HEK293 (cell line): ENCODE data around the gene BICRA.
A peak's percentile ranks its signal among the peaks of the same experiment; 100 is the strongest.

Experiments
- CTCF ChIA-PET: fragments of 350-600 bp; formaldehyde crosslinking; extraction: SDS; loops from one replicate; lab custom pipeline; 2021; ENCODE audit warnings: antibody characterized with exemption; lab: Yijun Ruan, JAX
- POLR2A ChIA-PET: fragments of 300-600 bp; formaldehyde crosslinking; extraction: SDS; loops from one replicate; lab custom pipeline; 2020; ENCODE audit warnings: antibody characterized with exemption, inconsistent platforms; lab: Yijun Ruan, JAX
- H3K27ac ChIP-seq: fragments of 200-500 bp; sonication (Bioruptor generic); 2 replicates; pipeline ENCODE4 v1.5.1; 2014; ENCODE audit warnings: low read depth, low read length, control low read depth, inconsistent platforms; ENCODE audit errors: extremely low read depth
- H3K36me3 ChIP-seq, 2 experiments: fragments of 200-500 bp in 1 of 2; sonication (Bioruptor generic) in 1 of 2; 1 replicate in 1 of 2; 2 replicates in 1 of 2; pipeline ENCODE4 v1.5.1; 2014 to 2017; ENCODE audit warnings: inconsistent platforms in 2 of 2, low read length in 2 of 2; ENCODE audit not compliant: control insufficient read depth in 2 of 2, insufficient read depth in 1 of 2
- H3K4me1 ChIP-seq: fragments of 200-500 bp; sonication (Bioruptor generic); 2 replicates; pipeline ENCODE4 v1.5.1; 2014; ENCODE audit warnings: mild to moderate bottlenecking, low read length, inconsistent platforms; ENCODE audit not compliant: control insufficient read depth, insufficient read depth
- H3K4me3 ChIP-seq: 2 replicates; pipeline ENCODE4 v1.5.1; 2011; ENCODE audit warnings: low read depth, mild to moderate bottlenecking, control low read depth, low read length, moderate library complexity
- H3K9me3 ChIP-seq: fragments of 200-500 bp; sonication (Bioruptor generic); 2 replicates; pipeline ENCODE4 v1.5.1; 2014; ENCODE audit warnings: low read depth, low read length, inconsistent platforms; ENCODE audit not compliant: control insufficient read depth, insufficient read depth
- GLIS2 ChIP-seq: fragments of 450-650 bp; formaldehyde crosslinking; IDR thresholded peaks from 2 replicates; pipeline ENCODE4 v1.5.1; 2016; ENCODE audit warnings: missing biosample characterization, missing genetic modification characterization
- MEIS1 ChIP-seq: sonication (generic); formaldehyde crosslinking; IDR thresholded peaks from 2 replicates; pipeline ENCODE4 v1.8.1; 2022; ENCODE audit warnings: missing genetic modification reagents, mild to moderate bottlenecking, borderline replicate concordance
- SCRT1 ChIP-seq: fragments of 450-650 bp; formaldehyde crosslinking; IDR thresholded peaks from 2 replicates; pipeline ENCODE4 v1.5.1; 2016; ENCODE audit warnings: missing biosample characterization, missing genetic modification characterization, borderline replicate concordance
- ZNF132 ChIP-seq: fragments of 450-650 bp; formaldehyde crosslinking; IDR thresholded peaks from 2 replicates; pipeline ENCODE4 v1.5.1; 2017; ENCODE audit warnings: missing biosample characterization, missing genetic modification characterization, borderline replicate concordance
- ZNF133 ChIP-seq: fragments of 450-650 bp; formaldehyde crosslinking; IDR thresholded peaks from 2 replicates; pipeline ENCODE4 v1.5.1; 2016; ENCODE audit warnings: missing biosample characterization, missing genetic modification characterization
- ZNF169 ChIP-seq: fragments of 450-650 bp; formaldehyde crosslinking; IDR thresholded peaks from 2 replicates; pipeline ENCODE4 v1.5.1; 2016; ENCODE audit warnings: missing biosample characterization, missing genetic modification characterization
- ZNF211 ChIP-seq: fragments of 450-650 bp; formaldehyde crosslinking; IDR thresholded peaks from 2 replicates; pipeline ENCODE4 v1.5.1; 2016; ENCODE audit warnings: low read depth, missing biosample characterization, missing genetic modification characterization
- ZNF302 ChIP-seq: fragments of 450-650 bp; formaldehyde crosslinking; IDR thresholded peaks from 2 replicates; pipeline ENCODE4 v1.5.1; 2016; ENCODE audit warnings: missing biosample characterization, missing genetic modification characterization, low read depth
- ZNF335 ChIP-seq: fragments of 450-650 bp; formaldehyde crosslinking; conservative IDR thresholded peaks from 2 replicates; pipeline ENCODE4 v1.5.1; 2016; ENCODE audit warnings: missing biosample characterization, missing genetic modification characterization
- ZNF341 ChIP-seq: fragments of 450-650 bp; formaldehyde crosslinking; IDR thresholded peaks from 2 replicates; pipeline ENCODE4; 2016; ENCODE audit warnings: low read depth, missing biosample characterization, missing genetic modification characterization
- ZNF398 ChIP-seq: fragments of 450-650 bp; formaldehyde crosslinking; IDR thresholded peaks from 2 replicates; pipeline ENCODE4 v1.5.1; 2017; ENCODE audit warnings: missing biosample characterization, missing genetic modification characterization
- ZNF423 ChIP-seq: fragments of 450-650 bp; formaldehyde crosslinking; IDR thresholded peaks from 2 replicates; pipeline ENCODE4 v1.5.1; 2016; ENCODE audit warnings: missing biosample characterization, missing genetic modification characterization
- ZNF426 ChIP-seq: fragments of 450-650 bp; formaldehyde crosslinking; IDR thresholded peaks from 2 replicates; pipeline ENCODE4 v1.5.1; 2017; ENCODE audit warnings: missing biosample characterization, missing genetic modification characterization, mild to moderate bottlenecking, inconsistent platforms, moderate library complexity
- ZNF473 ChIP-seq: fragments of 450-650 bp; formaldehyde crosslinking; IDR thresholded peaks from 2 replicates; pipeline ENCODE4 v1.5.1; 2017; ENCODE audit warnings: missing biosample characterization, missing genetic modification characterization
- ZNF510 ChIP-seq: fragments of 450-650 bp; formaldehyde crosslinking; IDR thresholded peaks from 2 replicates; pipeline ENCODE4 v1.5.1; 2018; ENCODE audit warnings: mild to moderate bottlenecking, missing genetic modification characterization, missing biosample characterization; ENCODE audit not compliant: insufficient replicate concordance
- ZNF521 ChIP-seq: fragments of 450-650 bp; formaldehyde crosslinking; IDR thresholded peaks from 2 replicates; pipeline ENCODE4 v1.5.1; 2017; ENCODE audit warnings: missing biosample characterization, mild to moderate bottlenecking, missing genetic modification characterization
- ZNF560 ChIP-seq: fragments of 450-650 bp; formaldehyde crosslinking; IDR thresholded peaks from 2 replicates; pipeline ENCODE4 v1.5.1; 2017; ENCODE audit warnings: missing biosample characterization, missing genetic modification characterization, borderline replicate concordance
- ZNF768 ChIP-seq: fragments of 450-650 bp; formaldehyde crosslinking; IDR thresholded peaks from 2 replicates; pipeline ENCODE4 v1.5.1; 2018; ENCODE audit warnings: missing biosample characterization, mild to moderate bottlenecking, missing genetic modification characterization
- ZNF830 ChIP-seq: fragments of 450-650 bp; IDR thresholded peaks from 2 replicates; pipeline ENCODE4 v1.5.0; 2018; ENCODE audit warnings: missing biosample characterization, missing genetic modification characterization, low read depth, mild to moderate bottlenecking, moderate library complexity
- ZSCAN18 ChIP-seq: fragments of 450-650 bp; formaldehyde crosslinking; IDR thresholded peaks from 2 replicates; pipeline ENCODE4 v1.5.1; 2016; ENCODE audit warnings: missing biosample characterization, missing genetic modification characterization
- TF ChIP-seq, protein P1 (sequence below): fragments of 450-650 bp; formaldehyde crosslinking; IDR thresholded peaks from 2 replicates; pipeline ENCODE4 v1.5.1; 2016; ENCODE audit warnings: missing biosample characterization, missing genetic modification characterization
- TF ChIP-seq, protein P2 (sequence below): fragments of 450-650 bp; IDR thresholded peaks from 2 replicates; pipeline ENCODE4 v1.5.1; 2018; ENCODE audit warnings: missing biosample characterization, mild to moderate bottlenecking, missing genetic modification characterization
- TF ChIP-seq, protein P3 (sequence below): fragments of 450-650 bp; IDR thresholded peaks from 2 replicates; pipeline ENCODE4 v1.5.1; 2018; ENCODE audit warnings: missing biosample characterization, missing genetic modification characterization
- TF ChIP-seq, protein P4 (sequence below): fragments of 450-650 bp; formaldehyde crosslinking; IDR thresholded peaks from 2 replicates; pipeline ENCODE4 v1.5.1; 2016; ENCODE audit warnings: missing biosample characterization, missing genetic modification characterization
- TF ChIP-seq, protein P5 (sequence below): fragments of 450-650 bp; formaldehyde crosslinking; IDR thresholded peaks from 2 replicates; pipeline ENCODE4 v1.5.1; 2016; ENCODE audit warnings: missing biosample characterization, missing genetic modification characterization

The BICRA gene

DNA sequence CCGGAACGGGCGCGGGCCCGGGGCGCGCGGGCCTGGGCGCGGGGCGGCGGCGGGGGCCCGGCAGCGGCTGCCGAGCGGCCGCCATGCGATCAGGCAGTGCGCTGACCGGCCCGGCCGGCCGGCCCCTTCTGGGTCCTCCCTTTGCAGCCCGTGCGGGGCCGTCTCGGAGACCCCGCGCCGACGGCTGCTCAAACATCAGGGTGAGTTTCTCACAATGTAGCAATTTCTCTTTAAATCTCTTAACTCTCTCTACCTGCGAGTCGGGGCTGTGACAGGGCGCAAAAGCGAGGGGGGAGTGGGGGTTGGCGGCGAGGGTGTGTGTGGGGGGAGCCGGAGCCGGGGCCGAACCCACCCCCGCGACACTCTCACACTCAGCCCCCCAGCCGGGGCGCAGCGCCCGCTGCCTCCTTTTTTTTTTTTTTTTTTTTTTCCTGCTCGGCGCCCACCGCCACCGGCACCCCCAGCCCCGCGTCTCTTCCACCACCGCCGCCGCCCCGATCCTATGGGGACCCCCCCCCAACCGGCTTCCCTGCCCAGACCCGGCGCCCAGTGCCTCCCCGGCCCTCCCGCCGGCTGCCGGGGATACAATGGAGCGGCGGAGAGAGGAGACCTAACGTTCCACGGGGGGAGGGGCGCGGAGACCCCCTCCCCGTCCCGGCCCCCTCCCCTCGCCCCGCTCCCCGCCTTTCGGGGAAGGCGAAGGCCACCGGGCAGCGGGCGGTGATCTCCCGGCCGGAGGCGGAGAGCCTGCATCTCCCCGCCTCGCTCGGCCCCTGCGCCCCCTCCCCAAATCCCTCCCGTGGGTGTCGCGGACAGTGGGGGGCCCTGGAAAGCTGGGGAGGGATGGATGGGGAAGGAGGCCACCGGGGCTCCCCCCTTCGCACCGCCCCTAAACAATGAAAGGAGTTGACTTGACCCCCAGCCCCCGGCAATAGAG, at the start of gene BICRA:
Gene BICRA (plus strand): TSS at position 166 of the 937 bp plus-strand sequence. CDS start 64,441 bp downstream, outside the sequence.
- POLR2A ChIA-PET: interaction anchor here (0.6 to 2.8 kb wide), 10 partner anchors 8 to 1840 kb away, joined by 3 to 27 read pairs (median 4); partner anchors contain the start of genes NAPA and SIX5
- no peak for TF ChIP-seq ZNF132 (tag by site-specific recombination)
- no peak for TF ChIP-seq ZNF510
- no peak for TF ChIP-seq MEIS1 (CRISPR knock-in tag)
- no peak for TF ChIP-seq ZNF768
- no peak for TF ChIP-seq ZSCAN18 (tag by site-specific recombination)
- peak; percentile 59 for TF ChIP-seq GLIS2
- peak; percentile 57 for TF ChIP-seq ZNF335 (tag by site-specific recombination)
- TF ChIP-seq SCRT1: no peak
- TF ChIP-seq ZNF169: no peak
- TF ChIP-seq, protein P1, sequence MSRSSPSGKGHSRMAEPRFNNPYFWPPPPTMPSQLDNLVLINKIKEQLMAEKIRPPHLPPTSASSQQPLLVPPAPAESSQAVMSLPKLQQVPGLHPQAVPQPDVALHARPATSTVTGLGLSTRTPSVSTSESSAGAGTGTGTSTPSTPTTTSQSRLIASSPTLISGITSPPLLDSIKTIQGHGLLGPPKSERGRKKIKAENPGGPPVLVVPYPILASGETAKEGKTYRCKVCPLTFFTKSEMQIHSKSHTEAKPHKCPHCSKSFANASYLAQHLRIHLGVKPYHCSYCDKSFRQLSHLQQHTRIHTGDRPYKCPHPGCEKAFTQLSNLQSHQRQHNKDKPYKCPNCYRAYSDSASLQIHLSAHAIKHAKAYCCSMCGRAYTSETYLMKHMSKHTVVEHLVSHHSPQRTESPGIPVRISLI (tag by site-specific recombination): 0 out of 2 replicates have a peak, but pooled peaks have one; percentile 45
- no peak for TF ChIP-seq ZNF341
- TF ChIP-seq, protein P2, sequence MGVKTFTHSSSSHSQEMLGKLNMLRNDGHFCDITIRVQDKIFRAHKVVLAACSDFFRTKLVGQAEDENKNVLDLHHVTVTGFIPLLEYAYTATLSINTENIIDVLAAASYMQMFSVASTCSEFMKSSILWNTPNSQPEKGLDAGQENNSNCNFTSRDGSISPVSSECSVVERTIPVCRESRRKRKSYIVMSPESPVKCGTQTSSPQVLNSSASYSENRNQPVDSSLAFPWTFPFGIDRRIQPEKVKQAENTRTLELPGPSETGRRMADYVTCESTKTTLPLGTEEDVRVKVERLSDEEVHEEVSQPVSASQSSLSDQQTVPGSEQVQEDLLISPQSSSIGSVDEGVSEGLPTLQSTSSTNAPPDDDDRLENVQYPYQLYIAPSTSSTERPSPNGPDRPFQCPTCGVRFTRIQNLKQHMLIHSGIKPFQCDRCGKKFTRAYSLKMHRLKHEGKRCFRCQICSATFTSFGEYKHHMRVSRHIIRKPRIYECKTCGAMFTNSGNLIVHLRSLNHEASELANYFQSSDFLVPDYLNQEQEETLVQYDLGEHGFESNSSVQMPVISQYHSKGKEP: no peak
- TF ChIP-seq ZNF473 (tag by site-specific recombination): no peak
- TF ChIP-seq, protein P3, sequence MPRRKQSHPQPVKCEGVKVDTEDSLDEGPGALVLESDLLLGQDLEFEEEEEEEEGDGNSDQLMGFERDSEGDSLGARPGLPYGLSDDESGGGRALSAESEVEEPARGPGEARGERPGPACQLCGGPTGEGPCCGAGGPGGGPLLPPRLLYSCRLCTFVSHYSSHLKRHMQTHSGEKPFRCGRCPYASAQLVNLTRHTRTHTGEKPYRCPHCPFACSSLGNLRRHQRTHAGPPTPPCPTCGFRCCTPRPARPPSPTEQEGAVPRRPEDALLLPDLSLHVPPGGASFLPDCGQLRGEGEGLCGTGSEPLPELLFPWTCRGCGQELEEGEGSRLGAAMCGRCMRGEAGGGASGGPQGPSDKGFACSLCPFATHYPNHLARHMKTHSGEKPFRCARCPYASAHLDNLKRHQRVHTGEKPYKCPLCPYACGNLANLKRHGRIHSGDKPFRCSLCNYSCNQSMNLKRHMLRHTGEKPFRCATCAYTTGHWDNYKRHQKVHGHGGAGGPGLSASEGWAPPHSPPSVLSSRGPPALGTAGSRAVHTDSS (tag by site-specific recombination): no peak
- no peak for TF ChIP-seq ZNF423 (tag by site-specific recombination)
- no peak for TF ChIP-seq ZNF830
- no peak for TF ChIP-seq ZNF560 (tag by site-specific recombination)
- TF ChIP-seq ZNF302 (tag by site-specific recombination): no peak
- TF ChIP-seq, protein P4, sequence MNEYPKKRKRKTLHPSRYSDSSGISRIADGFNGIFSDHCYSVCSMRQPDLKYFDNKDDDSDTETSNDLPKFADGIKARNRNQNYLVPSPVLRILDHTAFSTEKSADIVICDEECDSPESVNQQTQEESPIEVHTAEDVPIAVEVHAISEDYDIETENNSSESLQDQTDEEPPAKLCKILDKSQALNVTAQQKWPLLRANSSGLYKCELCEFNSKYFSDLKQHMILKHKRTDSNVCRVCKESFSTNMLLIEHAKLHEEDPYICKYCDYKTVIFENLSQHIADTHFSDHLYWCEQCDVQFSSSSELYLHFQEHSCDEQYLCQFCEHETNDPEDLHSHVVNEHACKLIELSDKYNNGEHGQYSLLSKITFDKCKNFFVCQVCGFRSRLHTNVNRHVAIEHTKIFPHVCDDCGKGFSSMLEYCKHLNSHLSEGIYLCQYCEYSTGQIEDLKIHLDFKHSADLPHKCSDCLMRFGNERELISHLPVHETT (tag by site-specific recombination): no peak
- TF ChIP-seq, protein P5, sequence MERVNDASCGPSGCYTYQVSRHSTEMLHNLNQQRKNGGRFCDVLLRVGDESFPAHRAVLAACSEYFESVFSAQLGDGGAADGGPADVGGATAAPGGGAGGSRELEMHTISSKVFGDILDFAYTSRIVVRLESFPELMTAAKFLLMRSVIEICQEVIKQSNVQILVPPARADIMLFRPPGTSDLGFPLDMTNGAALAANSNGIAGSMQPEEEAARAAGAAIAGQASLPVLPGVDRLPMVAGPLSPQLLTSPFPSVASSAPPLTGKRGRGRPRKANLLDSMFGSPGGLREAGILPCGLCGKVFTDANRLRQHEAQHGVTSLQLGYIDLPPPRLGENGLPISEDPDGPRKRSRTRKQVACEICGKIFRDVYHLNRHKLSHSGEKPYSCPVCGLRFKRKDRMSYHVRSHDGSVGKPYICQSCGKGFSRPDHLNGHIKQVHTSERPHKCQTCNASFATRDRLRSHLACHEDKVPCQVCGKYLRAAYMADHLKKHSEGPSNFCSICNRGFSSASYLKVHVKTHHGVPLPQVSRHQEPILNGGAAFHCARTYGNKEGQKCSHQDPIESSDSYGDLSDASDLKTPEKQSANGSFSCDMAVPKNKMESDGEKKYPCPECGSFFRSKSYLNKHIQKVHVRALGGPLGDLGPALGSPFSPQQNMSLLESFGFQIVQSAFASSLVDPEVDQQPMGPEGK (tag by site-specific recombination): peak; percentile 80
- no peak for TF ChIP-seq ZNF521 (tag by site-specific recombination)
- TF ChIP-seq ZNF133 (tag by site-specific recombination): no peak
- TF ChIP-seq ZNF426 (tag by site-specific recombination): no peak
- peak; percentile 87 for TF ChIP-seq ZNF398
- no peak for TF ChIP-seq ZNF211 (tag by site-specific recombination)

More for the DNA sequence above, at the start of gene BICRA:
- CTCF ChIA-PET: interaction anchor here (0.6 to 1.0 kb wide), 2 partner anchors 15 to 156 kb away, joined by 3 to 4 read pairs; no protein-coding TSS in a partner anchor
- Histone ChIP-seq H3K4me3 (peak within 1 kb of the TSS; percentile 80), H3K36me3 (peaks cover 5 to 9% of the 10 kb centered on the region in 2 experiments; a peak in 2 of 3 replicates), H3K27ac (peak within 1 kb of the TSS; percentile 98), H3K4me1 (peaks cover 10% of the 10 kb centered on the region), H3K9me3 (no peaks in the 10 kb centered on the region)
